Adipose tissue (tissue), 3 donors: ENCODE measurements around the gene GPR12. TPM values are rescaled to one million over a fixed set of nuclear protein-coding genes. Genes with fewer than 3 reads are reported as not detected.
"Not testable (repeated sequence)": the region's sequence is repeated elsewhere in the genome, so short reads cannot be mapped to it uniquely, and the experiment has no call there.

Experiments
- H3K27ac ChIP-seq: one replicate; pipeline ENCODE4 v1.5.1; 2013; ENCODE audit warnings: low read depth, low read length
- WGBS, 3 donors: extraction: QIAGEN DNeasy Blood & Tissue Kit; methylation state at CpG; one replicate each; pipeline ENCODE4 v1.1.7; 2013; 5-methylcytosine and 5-hydroxymethylcytosine counted together
- polyA plus RNA-seq, 3 donors: library from polyadenylated mRNA; stranded (reverse); fragments of 200-250 nt; gene quantifications; one replicate each; pipeline ENCODE4 v1.2.3, GENCODE V29; 2013
- donor health status: healthy with polysubstance abuse.
- donor health status: Bipolar disorder and iron deficiency.
- donor health status: healthy.

GPR12 gene
- polyA plus RNA-seq, 3 donors = 0.03 to 0.11 TPM; not detected in 1

DNA sequence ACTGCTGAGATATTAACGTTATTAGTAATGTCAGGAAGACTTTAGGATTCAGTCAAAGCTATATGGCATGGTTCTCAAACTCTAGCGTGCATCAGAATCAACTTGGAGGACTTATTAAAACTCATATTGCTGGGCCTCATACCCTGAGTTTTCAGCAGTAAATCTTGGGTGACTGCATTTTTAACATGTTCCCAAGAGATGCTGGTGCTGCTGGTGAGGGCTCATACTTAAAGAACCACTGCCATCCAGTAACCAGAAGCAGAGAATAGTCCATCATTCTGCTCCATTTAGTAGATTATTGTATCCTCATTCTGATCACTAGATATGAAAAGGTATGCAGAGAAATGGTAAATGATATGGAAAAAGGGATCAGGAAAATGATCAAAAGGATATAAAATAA, 7.9 kb downstream of the GPR12 start:
- no peak overlapping the region for H3K27ac ChIP-seq
- 77 to 79% (median 77%) methylated on average over 2 of the region's 2 CpGs for WGBS, 3 donors

DNA sequence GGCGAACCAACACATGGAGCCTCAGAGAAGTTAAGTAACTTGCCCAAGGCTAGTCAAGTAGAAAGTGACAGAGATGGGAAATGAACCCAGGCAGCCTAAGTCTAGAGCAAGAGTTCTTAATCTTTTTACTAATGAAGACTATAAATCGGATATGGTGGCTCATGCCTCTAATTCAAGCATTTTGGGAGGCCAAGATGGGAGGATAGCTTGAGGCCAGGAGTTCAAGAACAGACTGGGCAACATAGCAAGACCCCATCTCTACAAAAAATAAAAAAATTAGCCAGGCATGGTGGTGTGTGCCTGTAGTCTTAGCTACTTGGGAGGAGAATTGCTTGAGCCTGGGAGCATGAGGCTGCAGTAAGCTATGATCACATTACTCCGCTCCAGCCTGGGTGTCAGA, 10.7 kb downstream of the GPR12 start:
- WGBS, 3 donors = 92% methylated on average over 3 of the region's 3 CpGs
- no peak overlapping the region for H3K27ac ChIP-seq

DNA sequence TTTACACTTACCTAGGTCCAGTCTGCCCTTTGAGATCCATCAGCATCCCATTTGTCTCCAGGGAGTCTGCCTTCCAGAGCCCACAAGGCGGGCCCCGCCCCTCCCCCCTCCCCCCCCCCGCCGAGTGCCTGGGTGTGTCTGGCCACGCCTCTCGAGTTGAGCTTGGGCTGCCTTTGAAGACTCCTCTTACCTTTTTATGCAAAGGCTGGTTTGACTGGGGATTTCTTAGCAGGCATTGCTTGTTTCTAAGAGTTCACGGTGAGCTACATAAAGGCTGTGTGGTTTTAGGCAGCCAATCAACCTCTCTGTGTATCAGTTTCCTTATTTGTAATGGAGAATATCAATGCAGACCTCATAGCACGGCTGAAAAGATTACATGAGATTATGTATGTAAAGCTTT, 11.3 kb downstream of the GPR12 start:
- H3K27ac ChIP-seq = no peak overlapping the region
- WGBS, 3 donors = 24 to 40% (median 37%) methylated on average over 7 to 8 of the region's 8 CpGs

DNA sequence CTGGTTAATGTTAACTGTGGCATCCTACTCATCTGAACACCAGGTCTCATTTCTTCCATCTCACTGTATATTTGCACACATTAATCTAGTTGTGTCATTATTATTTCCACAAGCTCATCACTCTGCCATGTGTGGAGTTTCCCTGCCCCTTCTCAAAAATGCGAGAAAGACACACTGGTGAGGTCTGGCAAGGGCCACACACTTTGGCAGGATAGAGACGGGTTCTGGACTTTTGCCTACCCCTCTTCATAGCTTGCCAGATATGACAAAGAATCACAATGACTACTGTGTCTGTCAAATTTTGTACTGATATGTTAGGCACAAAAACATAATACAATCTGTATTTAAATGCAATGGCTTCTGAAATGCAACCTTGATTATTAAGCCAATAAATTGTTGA, 12.9 kb downstream of the GPR12 start:
- no peak overlapping the region for H3K27ac ChIP-seq
- WGBS, 3 donors = 55 to 73% (median 57%) methylated on average over 2 of the region's 2 CpGs

DNA sequence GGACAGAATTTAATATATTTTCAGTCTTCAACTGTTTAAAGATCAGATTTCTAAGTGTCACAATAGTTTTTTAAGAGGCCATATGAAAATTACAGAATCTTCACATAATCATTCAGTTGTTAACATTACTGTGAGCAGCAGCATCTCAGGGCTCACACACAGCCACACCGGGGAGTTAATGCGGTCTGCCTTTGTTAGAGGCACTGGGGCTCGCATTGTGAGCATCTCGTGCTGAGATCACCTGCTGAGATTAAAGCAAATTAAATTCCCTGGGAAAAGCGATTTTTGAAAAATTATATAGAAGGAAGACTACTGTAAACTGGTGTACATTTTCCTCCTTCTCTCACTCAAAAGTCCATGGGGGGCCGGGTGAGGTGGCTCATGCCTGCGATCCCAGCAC, 16.6 kb downstream of the GPR12 start:
- no peak overlapping the region for H3K27ac ChIP-seq

DNA sequence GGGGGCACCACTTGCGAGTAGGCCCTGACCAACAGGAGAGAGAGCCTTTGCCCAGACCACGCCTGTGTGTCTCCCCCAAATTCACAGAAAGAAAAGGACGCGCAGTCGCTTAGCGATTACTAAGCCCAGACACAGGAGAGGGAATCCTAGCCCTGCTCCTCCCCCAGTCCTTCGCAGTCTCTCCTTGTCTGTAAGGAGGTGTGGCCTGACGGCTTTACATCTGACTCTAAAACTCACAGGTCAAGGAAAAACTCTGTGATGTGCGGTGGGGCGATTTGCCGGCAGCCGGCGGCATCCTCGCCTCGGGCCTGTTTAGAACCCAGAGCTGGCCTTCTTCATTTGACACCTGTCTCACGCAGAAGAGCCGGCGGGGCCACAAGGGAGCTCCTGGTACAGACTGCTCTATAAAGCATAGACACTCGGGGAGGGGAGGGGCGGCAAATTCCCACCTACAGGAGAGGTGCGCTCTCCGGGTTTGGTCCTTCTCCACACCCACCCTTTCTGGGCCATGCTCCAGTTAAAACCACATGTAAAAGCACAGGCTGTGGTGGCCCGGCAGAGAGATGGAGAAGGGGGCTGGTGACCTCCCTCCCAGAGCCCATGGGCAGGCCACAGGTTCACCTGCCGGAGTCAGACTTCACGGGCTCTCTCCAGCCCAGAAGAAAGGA, 17.8 kb downstream of the GPR12 start:
- no peak overlapping the region for H3K27ac ChIP-seq
- 14 to 43% (median 32%) methylated on average over 24 to 25 of the region's 25 CpGs for WGBS, 3 donors

More for the DNA sequence above, 16.6 kb downstream of the GPR12 start:
- 34 to 50% (median 42%) methylated on average over 7 of the region's 7 CpGs for WGBS, 3 donors

DNA sequence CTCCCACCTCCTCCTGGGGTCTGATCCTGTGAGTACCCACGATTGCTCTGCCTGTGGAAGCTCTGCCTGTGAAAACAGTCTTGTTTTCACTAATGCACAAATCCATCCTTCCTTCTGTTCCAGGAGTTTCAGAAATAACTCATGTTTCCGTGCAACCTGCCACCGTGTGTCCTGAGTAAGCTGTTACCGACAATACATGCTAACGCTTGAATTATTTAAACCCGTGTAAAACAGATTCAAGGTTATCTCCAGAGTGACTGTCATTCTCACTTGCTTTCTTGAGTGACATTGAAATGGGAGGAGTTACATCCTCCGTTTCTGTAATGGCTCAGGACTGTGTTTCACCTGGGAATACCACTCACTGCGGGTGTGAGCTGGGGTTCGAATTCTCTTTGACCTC, 24.9 kb downstream of the GPR12 start:
- no peak overlapping the region for H3K27ac ChIP-seq
- 61 to 79% (median 76%) methylated on average over 9 of the region's 9 CpGs for WGBS, 3 donors

DNA sequence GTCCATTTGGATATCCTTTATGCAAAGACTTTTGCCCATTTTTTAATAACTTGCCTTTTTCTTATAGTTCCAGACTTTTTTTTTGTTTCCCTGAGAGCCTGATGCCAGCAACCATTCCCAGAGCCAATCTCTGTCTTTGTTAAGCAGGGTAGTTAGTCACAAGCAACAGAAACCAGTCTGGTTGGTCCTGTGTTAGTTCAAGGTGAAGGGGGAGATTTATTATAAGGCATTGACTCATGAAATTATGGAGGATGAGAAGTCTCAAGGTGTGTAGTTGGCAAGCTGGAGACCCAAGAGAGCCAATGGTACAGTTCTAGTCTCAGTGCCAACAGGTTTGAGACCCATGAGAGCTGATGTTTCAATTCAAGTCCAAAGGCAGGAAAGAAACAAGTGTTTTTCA, 33.0 kb downstream of the GPR12 start:
- no peak overlapping the region for H3K27ac ChIP-seq

DNA sequence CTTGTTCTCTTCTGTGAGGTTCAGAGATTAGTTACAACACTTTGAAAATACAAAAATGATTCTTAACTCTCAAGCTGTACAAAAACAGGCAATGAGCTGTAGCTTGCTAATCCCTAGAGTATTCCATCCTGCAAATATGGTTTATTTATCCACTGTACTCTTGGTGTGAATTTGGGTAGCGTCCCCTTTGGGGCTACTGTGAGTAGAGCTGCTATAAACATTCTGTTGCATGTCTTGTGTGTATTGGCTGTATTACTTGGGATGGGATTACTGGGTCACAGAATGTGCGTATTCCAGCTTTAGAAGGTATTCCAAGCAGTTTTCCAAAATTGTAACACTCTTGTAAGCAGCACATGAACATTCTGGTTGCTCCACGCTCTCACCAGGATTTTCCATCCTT, 33.5 kb downstream of the GPR12 start:
- H3K27ac ChIP-seq = no peak overlapping the region
- WGBS, 3 donors = 66 to 76% (median 71%) methylated on average over 3 of the region's 3 CpGs

DNA sequence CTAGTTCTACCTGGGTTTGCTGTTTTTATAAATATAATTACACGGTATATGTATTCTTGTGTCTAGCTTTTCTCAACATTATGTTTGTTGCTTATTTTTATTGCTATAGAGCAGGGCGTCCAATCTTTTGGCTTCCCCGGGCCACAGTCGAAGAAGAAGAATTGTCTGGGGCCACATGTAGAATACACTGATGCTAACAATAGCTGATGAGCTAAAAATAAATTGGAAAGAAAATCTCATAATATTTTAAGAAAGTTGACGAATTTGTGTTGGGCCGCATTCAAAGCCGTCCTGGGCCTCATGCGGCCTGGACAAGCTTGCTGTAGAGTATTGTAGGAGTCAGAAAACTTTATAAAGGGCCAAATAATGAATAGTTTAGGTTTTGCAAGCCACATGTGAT, 33.9 kb downstream of the GPR12 start:
- 70 to 84% (median 74%) methylated on average over 8 of the region's 8 CpGs for WGBS, 3 donors

DNA sequence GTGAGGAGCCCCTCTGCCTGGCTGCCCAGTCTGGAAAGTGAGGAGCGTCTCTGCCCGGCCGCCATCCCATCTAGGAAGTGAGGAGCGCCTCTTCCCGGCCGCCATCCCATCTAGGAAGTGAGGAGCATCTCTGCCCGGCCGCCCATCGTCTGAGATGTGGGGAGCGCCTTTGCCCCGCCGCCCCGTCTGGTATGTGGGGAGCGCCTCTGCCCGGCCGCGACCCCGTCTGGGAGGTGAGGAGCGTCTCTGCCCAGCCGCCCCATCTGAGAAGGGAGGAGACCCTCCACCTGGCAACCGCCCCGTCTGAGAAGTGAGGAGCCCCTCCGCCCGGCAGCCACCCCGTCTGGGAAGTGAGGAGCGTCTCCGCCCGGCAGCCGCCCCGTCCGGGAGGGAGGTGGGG, 37.0 kb downstream of the GPR12 start:
- WGBS, 3 donors = 95 to 99% (median 98%) methylated on average over 9 to 13 of the region's 31 CpGs
- not testable (repeated sequence) for H3K27ac ChIP-seq

More for the DNA sequence above, 33.9 kb downstream of the GPR12 start:
- no peak overlapping the region for H3K27ac ChIP-seq

DNA sequence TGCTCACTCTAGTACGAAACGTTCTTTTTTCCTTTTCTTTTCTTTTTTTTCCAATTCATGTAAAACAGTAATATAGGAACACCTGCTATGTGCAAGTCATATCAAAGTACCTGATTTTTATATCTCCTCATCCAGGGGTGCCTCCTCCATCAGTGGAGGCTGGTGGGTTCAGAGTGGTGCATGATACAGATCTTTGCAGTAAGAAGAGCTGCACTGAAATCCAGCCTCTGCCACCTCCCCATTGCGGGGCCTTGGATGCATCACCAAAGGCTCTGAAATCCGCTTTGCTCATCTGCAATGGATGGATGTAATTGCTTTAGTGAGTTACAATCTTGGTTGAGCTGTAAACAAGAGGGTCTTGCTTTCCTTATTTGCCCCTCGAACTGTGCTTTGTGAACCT, 38.3 kb downstream of the GPR12 start:
- WGBS, 3 donors = 74 to 79% (median 77%) methylated on average over 5 of the region's 5 CpGs

DNA sequence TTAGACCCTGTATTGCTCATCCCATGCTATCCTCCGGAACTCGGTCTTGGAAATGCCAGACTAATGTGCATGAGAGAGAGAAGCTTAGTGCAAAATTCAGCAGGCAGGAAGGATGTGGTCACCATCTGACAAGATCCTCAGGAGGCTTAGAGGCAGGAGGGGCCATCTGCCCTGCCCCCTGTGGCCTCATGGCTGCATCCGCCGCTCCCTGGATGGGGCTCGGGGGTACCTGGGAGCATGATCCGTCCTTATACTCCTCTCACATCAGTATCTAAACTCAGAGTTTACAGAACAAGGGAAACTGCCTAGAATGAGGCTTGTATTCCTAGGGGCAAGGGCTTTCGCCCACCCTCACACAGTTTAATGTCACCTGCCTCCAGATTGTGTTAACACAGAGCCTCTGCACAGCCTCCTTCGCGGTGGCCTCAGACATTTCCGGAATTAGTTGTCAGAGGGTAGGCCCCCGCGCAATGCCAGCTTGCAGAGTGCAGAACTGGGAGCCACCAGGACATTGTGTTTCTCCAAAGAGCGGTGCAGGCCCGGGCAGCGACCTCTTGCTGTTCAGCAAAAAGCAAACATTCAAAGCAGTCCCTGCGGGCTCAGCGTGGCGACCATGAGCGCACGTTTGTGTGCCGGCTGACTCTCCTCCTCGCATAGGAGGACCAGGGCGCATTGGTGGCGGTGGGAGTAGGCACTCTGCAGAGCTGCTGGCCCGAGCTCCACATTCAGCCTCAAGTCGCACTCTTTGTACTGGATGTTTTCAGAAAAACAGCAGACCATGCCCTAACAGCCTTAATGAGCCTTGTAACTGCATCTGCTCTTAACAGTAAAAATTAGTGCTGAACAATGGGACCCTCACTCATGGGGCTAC, 39.1 kb downstream of the GPR12 start:
- WGBS, 3 donors = 43 to 61% (median 45%) methylated on average over 26 of the region's 26 CpGs
- H3K27ac ChIP-seq = no peak overlapping the region

More for the DNA sequence above, 38.3 kb downstream of the GPR12 start:
- no peak overlapping the region for H3K27ac ChIP-seq

DNA sequence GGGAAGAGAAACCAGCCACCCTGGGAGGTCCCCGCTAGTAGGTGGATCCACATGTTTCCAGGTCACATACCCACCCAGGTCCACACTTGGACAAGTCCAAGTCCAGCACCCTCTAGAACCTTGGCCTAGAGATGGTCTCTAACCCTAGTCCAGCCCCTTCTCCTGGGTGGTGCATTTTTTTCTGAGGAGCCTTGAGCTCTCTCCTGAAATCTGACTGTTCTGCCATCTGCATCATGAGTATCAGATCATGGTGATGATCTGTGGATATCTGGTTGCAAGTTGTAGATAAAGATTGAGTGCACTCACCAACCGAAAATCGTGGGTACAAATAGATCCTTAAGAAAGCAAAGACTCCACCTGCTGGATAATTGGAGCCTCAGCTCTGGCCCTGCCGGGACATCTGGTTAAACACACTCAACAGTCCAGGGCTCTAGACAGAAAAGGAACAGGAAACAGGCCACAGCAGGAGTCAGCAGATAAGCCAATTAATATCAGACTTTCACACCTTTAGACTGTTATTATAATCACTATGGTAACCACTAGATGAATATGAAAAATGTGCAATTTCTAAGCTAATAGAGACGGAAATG, 41.1 kb downstream of the GPR12 start:
- WGBS, 3 donors = 28 to 44% (median 40%) methylated on average over 5 of the region's 5 CpGs
- H3K27ac ChIP-seq = no peak overlapping the region

DNA sequence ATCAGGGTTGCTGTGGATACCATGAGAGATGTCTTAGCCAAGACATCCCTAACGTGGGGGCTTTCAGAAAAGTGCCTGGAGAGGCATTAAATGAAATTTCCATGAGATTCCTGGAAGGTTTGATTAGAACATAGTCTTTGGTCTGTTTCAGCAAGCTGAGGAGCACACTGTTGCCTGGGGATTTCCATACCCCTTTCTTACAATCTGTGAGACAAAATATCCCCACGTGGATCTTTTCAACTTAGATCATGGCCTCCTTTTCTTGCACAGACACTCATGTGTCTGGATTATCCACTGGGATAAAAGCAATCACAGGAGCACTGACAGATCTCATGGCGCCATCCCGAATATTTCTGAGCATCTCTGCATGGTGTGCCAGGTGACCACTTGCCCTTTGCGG, 41.7 kb downstream of the GPR12 start:
- WGBS, 3 donors = 76 to 86% (median 82%) methylated on average over 5 of the region's 5 CpGs
- H3K27ac ChIP-seq = no peak overlapping the region

DNA sequence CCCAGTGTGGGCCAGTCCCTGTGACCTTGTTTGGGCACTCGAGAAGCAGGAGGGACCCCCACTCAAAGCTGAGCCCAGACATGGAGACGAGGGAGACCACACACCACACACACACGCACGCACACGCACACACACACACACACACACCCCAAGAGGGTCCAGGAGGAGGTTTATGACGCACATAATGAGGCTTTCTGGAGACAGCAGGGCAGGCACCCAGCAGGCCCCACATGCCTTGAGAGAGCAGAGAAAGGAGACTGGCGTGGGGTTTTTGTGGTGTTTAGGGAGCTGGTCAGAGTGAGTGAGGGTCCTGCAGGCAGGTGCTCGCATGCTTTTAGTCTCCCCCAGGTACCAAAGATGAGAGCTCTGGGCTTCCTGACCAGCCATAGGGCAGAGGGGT, 42.4 kb downstream of the GPR12 start:
- H3K27ac ChIP-seq = no peak overlapping the region
- 71 to 82% (median 81%) methylated on average over 8 of the region's 8 CpGs for WGBS, 3 donors

DNA sequence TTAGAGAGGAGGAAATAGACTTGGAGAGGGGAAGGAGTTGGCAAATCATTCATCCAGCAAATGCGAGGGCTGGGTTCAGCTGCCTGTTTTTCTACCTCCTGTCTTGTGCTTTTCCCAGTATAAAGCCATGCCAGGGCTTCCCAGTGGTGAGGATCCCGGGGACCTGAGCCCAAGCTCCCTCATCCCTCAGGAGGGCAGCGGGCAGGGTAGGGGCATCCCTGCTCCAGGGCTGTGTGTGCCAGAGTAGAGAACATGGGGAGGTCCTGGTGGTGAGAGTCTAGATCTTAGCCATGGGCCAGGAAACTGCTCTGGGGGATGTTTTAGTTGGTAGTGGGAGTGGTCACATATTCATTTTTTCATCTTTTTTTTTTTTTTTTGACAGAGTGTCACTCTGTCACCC, 43.6 kb downstream of the GPR12 start:
- H3K27ac ChIP-seq = no peak overlapping the region
- WGBS, 3 donors = 78 to 84% (median 81%) methylated on average over 3 of the region's 3 CpGs

DNA sequence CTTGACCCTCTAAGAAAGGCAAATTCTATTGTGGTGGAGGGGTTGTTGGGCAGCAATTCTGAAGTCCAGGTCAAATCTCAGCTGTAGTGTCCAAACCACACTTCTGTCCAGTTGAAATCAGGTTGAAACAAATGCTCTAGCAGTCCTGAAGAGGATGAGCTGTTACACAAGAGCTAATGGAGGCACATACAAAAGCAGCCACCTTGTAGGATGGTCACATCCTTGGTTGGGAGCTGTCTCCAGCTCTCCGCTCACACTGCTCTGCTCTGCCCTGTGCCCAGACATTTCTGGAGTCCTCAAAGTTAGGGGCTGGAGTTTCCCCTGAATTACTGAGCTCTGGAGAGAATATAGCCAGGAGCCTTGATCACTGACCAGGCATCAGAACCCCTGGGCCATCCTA, 47.2 kb downstream of the GPR12 start:
- no peak overlapping the region for H3K27ac ChIP-seq
- WGBS, 3 donors = 95 to 100% (median 100%) methylated on average over 1 of the region's 1 CpG

DNA sequence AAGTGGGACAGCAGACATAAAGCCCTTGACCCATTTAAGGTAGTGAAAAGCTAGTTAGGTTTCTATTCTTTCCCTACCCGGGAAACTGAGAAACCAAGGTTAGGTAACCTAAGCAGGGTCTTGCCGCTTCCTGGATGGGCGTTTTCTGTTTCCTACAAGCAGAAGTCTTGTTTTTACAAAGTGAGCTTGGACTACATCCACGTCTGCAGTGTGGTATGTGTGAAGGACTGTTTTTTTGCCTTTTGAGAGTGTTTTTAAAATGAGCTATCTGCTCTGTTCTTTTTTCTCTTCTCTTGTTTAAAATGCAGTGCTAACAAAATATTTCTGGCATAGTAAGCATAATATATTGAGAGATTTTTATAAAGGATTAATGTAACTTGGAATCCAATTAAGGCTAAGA, 49.4 kb downstream of the GPR12 start:
- no peak overlapping the region for H3K27ac ChIP-seq
- WGBS, 3 donors = 23 to 59% (median 25%) methylated on average over 4 of the region's 4 CpGs
